Measurements from ENCODE around the gene RASAL2.

Gene RASAL2

DNA sequence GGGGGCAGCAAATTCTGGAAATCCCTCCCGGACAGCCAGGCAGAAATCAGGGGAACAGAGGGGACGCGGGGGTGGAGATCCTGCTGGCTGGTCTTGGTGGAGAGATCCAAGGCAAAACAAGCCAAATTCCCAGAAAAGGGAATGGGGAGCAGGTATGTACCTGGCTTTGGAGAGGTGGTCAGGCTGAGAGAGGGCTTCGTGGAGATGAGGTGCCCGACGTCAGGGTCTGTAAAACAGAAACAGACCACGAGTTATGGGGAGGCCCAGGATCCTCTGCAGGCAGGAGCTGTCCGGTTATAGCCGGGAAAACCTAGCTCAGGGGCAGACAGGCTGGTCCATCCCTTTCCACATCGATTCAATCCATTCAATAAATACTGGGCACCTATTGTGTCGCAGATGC lies 398.4 kb downstream of the RASAL2 start:
- no peak overlapping the region for H2AFZ ChIP-seq (ENCODE audit: low read length)
- H4K20me1 ChIP-seq (ENCODE audit: insufficient read depth, low read length, poor library complexity, severe bottlenecking), result no peaks in the 10 kb centered on the region
- H3F3A ChIP-seq (ENCODE audit: low read depth), result no peaks in the 10 kb centered on the region
- H3K9me2 ChIP-seq (replicated peaks; ENCODE audit: low read depth, low read length), result no peaks in the 10 kb centered on the region
- H3K4me1 ChIP-seq (ENCODE audit: insufficient read depth, low read length, poor library complexity, severe bottlenecking), result no peaks in the 10 kb centered on the region
- H3K36me3 ChIP-seq (ENCODE audit: insufficient read depth, low read length), result no peaks in the 10 kb centered on the region
- no peak overlapping the region for H3K4me2 ChIP-seq (ENCODE audit: low read depth, low read length, poor library complexity, severe bottlenecking)
- no peak for TF ChIP-seq EZH2phosphoT487 (IDR thresholded peaks at IDR 0.05; ENCODE audit: borderline replicate concordance)
- no peak for TF ChIP-seq CTCF (conservative IDR thresholded peaks at IDR 0.05; ENCODE audit: low read length)
- no peak overlapping the region for H3K4me3 ChIP-seq (ENCODE audit: low read length, poor library complexity, severe bottlenecking)
- H3K27me3 ChIP-seq (ENCODE audit: insufficient read depth, low read length, poor library complexity, severe bottlenecking), result no peaks in the 10 kb centered on the region
- no peaks in the 10 kb centered on the region for H3K9me3 ChIP-seq (ENCODE audit: insufficient read depth, low read depth, low read length)
- H3K79me2 ChIP-seq (ENCODE audit: insufficient read depth, low read length), result no peaks in the 10 kb centered on the region
- H3K9ac ChIP-seq (ENCODE audit: low read depth, low read length, poor library complexity, severe bottlenecking), result no peak overlapping the region

DNA sequence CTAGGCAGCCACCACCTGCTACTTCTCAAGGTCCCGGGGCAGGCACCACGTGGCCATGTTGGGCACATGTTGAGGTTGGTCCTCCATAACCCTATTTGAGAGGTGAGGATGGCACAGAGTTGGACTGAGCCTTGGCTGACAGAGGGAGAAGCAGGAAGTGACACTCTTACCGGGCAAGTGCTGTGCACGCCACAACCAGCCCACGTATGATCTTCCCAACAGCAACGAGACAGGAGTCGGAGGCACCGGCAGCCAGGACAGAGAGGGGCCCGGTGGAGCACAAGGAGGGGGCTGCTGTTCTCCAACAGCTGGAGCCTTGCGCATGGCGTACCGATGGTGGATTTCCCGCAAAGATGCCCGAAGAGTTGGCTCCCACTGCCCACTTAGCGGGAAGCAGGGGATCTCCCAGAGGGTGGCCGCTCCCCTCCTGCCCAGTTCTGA lies 399.4 kb downstream of the RASAL2 start:
- Histone ChIP-seq H3K4me2 (ENCODE audit: low read depth, low read length, poor library complexity, severe bottlenecking) (no peak overlapping the region), H3K4me3 (ENCODE audit: low read length, poor library complexity, severe bottlenecking) (no peak overlapping the region), H3K79me2 (ENCODE audit: insufficient read depth, low read length) (no peaks in the 10 kb centered on the region), H4K20me1 (ENCODE audit: insufficient read depth, low read length, poor library complexity, severe bottlenecking) (no peaks in the 10 kb centered on the region), H3K9me2 (replicated peaks; ENCODE audit: low read depth, low read length) (no peaks in the 10 kb centered on the region), H3K9ac (ENCODE audit: low read depth, low read length, poor library complexity, severe bottlenecking) (no peak overlapping the region), H3F3A (ENCODE audit: low read depth) (no peaks in the 10 kb centered on the region), H3K9me3 (ENCODE audit: insufficient read depth, low read depth, low read length) (no peaks in the 10 kb centered on the region), H3K4me1 (ENCODE audit: insufficient read depth, low read length, poor library complexity, severe bottlenecking) (no peaks in the 10 kb centered on the region), H3K36me3 (ENCODE audit: insufficient read depth, low read length) (no peaks in the 10 kb centered on the region), H2AFZ (ENCODE audit: low read length) (no peak overlapping the region), H3K27me3 (ENCODE audit: insufficient read depth, low read length, poor library complexity, severe bottlenecking) (no peaks in the 10 kb centered on the region)
- TF ChIP-seq EZH2phosphoT487 (IDR thresholded peaks at IDR 0.05; ENCODE audit: borderline replicate concordance), result no peak
- no peak for TF ChIP-seq CTCF (conservative IDR thresholded peaks at IDR 0.05; ENCODE audit: low read length)

DNA sequence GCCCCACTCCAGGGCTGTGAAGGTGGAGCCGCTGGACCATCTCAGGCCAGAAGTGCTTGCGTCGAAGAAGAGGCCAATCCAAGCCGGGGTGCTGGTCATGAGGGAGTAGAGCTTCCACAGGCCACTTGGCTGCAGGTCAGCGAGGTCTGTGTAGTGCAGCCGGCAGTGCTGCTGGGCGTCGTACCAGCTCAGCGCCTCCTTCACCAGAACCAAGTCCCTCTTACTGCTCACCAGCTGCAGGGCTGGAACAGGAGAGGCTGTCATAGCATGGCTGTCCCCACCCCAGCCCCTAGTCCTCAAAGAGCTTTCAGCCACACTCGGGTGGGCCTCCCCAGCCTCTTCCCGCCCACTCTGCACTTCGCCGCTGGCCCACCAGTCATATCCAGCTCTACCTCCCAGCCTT lies 400.7 kb downstream of the RASAL2 start:
- no peak overlapping the region for H3K9ac ChIP-seq (ENCODE audit: low read depth, low read length, poor library complexity, severe bottlenecking)
- H3K79me2 ChIP-seq (ENCODE audit: insufficient read depth, low read length), result no peaks in the 10 kb centered on the region
- H3K9me2 ChIP-seq (replicated peaks; ENCODE audit: low read depth, low read length), result no peaks in the 10 kb centered on the region
- TF ChIP-seq EZH2phosphoT487 (IDR thresholded peaks at IDR 0.05; ENCODE audit: borderline replicate concordance) (no peak), CTCF (conservative IDR thresholded peaks at IDR 0.05; ENCODE audit: low read length) (no peak)
- H3K27me3 ChIP-seq (ENCODE audit: insufficient read depth, low read length, poor library complexity, severe bottlenecking), result no peaks in the 10 kb centered on the region
- no peaks in the 10 kb centered on the region for H3K9me3 ChIP-seq (ENCODE audit: insufficient read depth, low read depth, low read length)
- no peaks in the 10 kb centered on the region for H3K36me3 ChIP-seq (ENCODE audit: insufficient read depth, low read length)
- H2AFZ ChIP-seq (ENCODE audit: low read length), result no peak overlapping the region
- no peak overlapping the region for H3K4me2 ChIP-seq (ENCODE audit: low read depth, low read length, poor library complexity, severe bottlenecking)
- no peaks in the 10 kb centered on the region for H3F3A ChIP-seq (ENCODE audit: low read depth)
- H3K4me1 ChIP-seq (ENCODE audit: insufficient read depth, low read length, poor library complexity, severe bottlenecking), result no peaks in the 10 kb centered on the region
- H4K20me1 ChIP-seq (ENCODE audit: insufficient read depth, low read length, poor library complexity, severe bottlenecking), result no peaks in the 10 kb centered on the region
- H3K4me3 ChIP-seq (ENCODE audit: low read length, poor library complexity, severe bottlenecking), result no peak overlapping the region

All from Loucy (cell line).